SU-DHL-6 (cell line): ENCODE measurements around the gene STARD10.

Source experiments
- H2AFZ ChIP-seq: fragments of 200-600 bp; sonication (generic); 2 replicates; pipeline ENCODE4 v1.6.1; 2014; ENCODE audit warnings: low read depth, mild to moderate bottlenecking, moderate library complexity, mixed read lengths, antibody characterized with exemption, low read length; ENCODE audit not compliant: severe bottlenecking
- H3F3A ChIP-seq: fragments of 200-600 bp; shearing (Covaris generic); 2 replicates; pipeline ENCODE4 v1.6.0; 2016; ENCODE audit warnings: antibody characterized with exemption, mild to moderate bottlenecking; ENCODE audit not compliant: insufficient read depth
- H3K27ac ChIP-seq: fragments of 200-600 bp; sonication (generic); 2 replicates; pipeline ENCODE4 v1.5.1; 2016; ENCODE audit warnings: low read depth, mild to moderate bottlenecking, low read length, moderate library complexity, mixed read lengths
- H3K27me3 ChIP-seq: fragments of 200-600 bp; sonication (generic), shearing (Covaris generic); 2 replicates; pipeline ENCODE4 v1.6.0; 2014; ENCODE audit warnings: mild to moderate bottlenecking, low read length
- H3K36me3 ChIP-seq: fragments of 200-600 bp; sonication (generic); 2 replicates; pipeline ENCODE4 v1.6.1; 2014; ENCODE audit warnings: mild to moderate bottlenecking, low read length, mixed read lengths
- H3K4me2 ChIP-seq: fragments of 300-600, 200-600 bp; shearing (Covaris generic), sonication (generic); 2 replicates; pipeline ENCODE4 v1.6.0; 2014; ENCODE audit warnings: low read length, low read depth, mild to moderate bottlenecking; ENCODE audit not compliant: poor library complexity, severe bottlenecking
- H3K4me3 ChIP-seq: fragments of 200-600 bp; sonication (generic); 2 replicates; pipeline ENCODE4 v1.5.1; 2014; ENCODE audit warnings: antibody characterized with exemption, low read length, mild to moderate bottlenecking, mixed read lengths; ENCODE audit not compliant: insufficient read depth, poor library complexity, severe bottlenecking
- H3K79me2 ChIP-seq: fragments of 200-600 bp; sonication (generic); 2 replicates; pipeline ENCODE4 v1.6.1; 2014; ENCODE audit warnings: mild to moderate bottlenecking, low read length, moderate library complexity; ENCODE audit not compliant: insufficient read depth
- H3K9ac ChIP-seq: fragments of 200-600 bp; sonication (generic); 2 replicates; pipeline ENCODE4 v1.7.0; 2014; ENCODE audit warnings: mild to moderate bottlenecking, low read length
- H3K9me2 ChIP-seq: fragments of 200-600 bp; sonication (generic); replicated peaks from 2 replicates; pipeline ENCODE4 v1.6.1; 2014; ENCODE audit warnings: low read length; ENCODE audit not compliant: insufficient read depth
- H3K9me3 ChIP-seq: fragments of 200-600 bp; sonication (generic); 2 replicates; pipeline ENCODE4 v1.6.1; 2014; ENCODE audit warnings: low read length, mixed read lengths; ENCODE audit not compliant: insufficient read depth
- H4K20me1 ChIP-seq: fragments of 200-600 bp; sonication (generic); 2 replicates; pipeline ENCODE4 v1.6.1; 2014; ENCODE audit warnings: low read depth, mild to moderate bottlenecking, antibody characterized with exemption, low read length, moderate library complexity, mixed read lengths
- EZH2phosphoT487 ChIP-seq: fragments of 200-600 bp; sonication (generic), shearing (Covaris generic); conservative IDR thresholded peaks from 2 replicates; pipeline ENCODE4 v1.6.1; 2018; ENCODE audit warnings: mild to moderate bottlenecking, antibody characterized with exemption, low read length, moderate library complexity, mixed read lengths
- TF ChIP-seq, protein P1 (sequence below): fragments of 200-600 bp; sonication (generic); IDR thresholded peaks from one replicate; pipeline ENCODE4 v1.5.1; 2017; ENCODE audit warnings: antibody characterized with exemption, mild to moderate bottlenecking, low read length, moderate library complexity; ENCODE audit not compliant: insufficient read depth, poor library complexity, severe bottlenecking

The STARD10 gene

DNA sequence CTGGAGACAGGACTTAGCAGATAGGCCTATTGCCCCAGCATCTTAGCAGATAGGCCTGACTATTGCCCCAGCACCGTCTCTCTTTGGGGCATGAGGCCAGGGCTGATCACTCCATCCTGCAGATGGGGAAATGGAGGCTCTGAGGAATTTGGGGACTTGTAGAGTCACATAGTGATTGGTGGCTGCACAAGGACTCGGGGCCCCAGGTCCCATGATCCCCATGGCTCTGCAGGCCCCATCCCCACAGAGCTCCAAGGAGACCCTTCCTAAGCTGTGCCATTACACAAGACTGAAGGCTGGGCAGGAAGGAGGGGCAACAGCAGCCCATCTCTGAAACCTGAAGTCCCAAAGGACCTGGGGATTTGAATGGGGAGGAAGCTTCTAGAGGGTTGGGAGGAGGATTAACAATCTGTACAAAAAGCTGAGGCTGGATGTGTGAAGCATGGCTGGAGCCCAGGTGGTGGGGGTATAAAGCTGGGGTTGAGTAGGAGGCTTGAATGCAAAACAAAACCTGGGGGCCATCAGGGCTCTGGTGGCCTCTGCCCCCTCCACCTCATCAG, 43.2 kb downstream of the STARD10 start:
- H3K4me2 ChIP-seq, result peak overlapping the region; percentile 83
- no peaks in the 10 kb centered on the region for H3F3A ChIP-seq
- no peak overlapping the region for H2AFZ ChIP-seq
- H3K27me3 ChIP-seq, result no peaks in the 10 kb centered on the region
- no peaks in the 10 kb centered on the region for H3K9me2 ChIP-seq
- no peaks in the 10 kb centered on the region for H3K36me3 ChIP-seq
- H4K20me1 ChIP-seq, result no peaks in the 10 kb centered on the region
- no peak overlapping the region for H3K4me3 ChIP-seq
- TF ChIP-seq, protein P1, sequence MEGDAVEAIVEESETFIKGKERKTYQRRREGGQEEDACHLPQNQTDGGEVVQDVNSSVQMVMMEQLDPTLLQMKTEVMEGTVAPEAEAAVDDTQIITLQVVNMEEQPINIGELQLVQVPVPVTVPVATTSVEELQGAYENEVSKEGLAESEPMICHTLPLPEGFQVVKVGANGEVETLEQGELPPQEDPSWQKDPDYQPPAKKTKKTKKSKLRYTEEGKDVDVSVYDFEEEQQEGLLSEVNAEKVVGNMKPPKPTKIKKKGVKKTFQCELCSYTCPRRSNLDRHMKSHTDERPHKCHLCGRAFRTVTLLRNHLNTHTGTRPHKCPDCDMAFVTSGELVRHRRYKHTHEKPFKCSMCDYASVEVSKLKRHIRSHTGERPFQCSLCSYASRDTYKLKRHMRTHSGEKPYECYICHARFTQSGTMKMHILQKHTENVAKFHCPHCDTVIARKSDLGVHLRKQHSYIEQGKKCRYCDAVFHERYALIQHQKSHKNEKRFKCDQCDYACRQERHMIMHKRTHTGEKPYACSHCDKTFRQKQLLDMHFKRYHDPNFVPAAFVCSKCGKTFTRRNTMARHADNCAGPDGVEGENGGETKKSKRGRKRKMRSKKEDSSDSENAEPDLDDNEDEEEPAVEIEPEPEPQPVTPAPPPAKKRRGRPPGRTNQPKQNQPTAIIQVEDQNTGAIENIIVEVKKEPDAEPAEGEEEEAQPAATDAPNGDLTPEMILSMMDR, result no peak
- no peak for TF ChIP-seq EZH2phosphoT487
- H3K79me2 ChIP-seq, result no peaks in the 10 kb centered on the region
- no peak overlapping the region for H3K9ac ChIP-seq
- no peak overlapping the region for H3K27ac ChIP-seq
- no peaks in the 10 kb centered on the region for H3K9me3 ChIP-seq

DNA sequence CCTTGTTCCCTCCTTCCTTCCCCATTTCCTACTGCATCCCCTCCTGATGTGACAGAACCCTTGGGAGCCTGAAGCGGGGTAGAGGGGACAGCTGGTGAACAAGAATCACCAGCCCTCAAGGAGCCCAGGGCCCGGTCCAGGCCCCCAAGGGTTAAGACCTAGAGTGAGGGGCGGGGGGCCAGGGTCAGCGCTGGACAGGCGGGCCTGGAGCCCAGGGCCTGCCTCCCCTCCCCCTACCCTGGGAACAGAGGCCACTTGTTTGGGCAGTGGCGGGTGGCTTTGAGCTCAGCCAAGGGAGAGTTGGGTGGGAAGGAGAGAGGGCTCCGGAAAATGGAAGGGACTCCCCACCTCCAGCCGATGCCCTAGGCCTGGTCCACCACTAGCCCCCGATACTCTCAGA, 43.8 kb downstream of the STARD10 start:
- Histone ChIP-seq H4K20me1 (no peaks in the 10 kb centered on the region), H3F3A (no peaks in the 10 kb centered on the region), H3K36me3 (no peaks in the 10 kb centered on the region), H3K27me3 (no peaks in the 10 kb centered on the region), H3K9me3 (no peaks in the 10 kb centered on the region), H3K9me2 (no peaks in the 10 kb centered on the region), H2AFZ (no peak overlapping the region), H3K4me3 (no peak overlapping the region), H3K79me2 (no peaks in the 10 kb centered on the region), H3K4me2 (no peak overlapping the region), H3K9ac (no peak overlapping the region), H3K27ac (no peak overlapping the region)
- TF ChIP-seq EZH2phosphoT487, result no peak
- TF ChIP-seq, protein P1, result no peak

DNA sequence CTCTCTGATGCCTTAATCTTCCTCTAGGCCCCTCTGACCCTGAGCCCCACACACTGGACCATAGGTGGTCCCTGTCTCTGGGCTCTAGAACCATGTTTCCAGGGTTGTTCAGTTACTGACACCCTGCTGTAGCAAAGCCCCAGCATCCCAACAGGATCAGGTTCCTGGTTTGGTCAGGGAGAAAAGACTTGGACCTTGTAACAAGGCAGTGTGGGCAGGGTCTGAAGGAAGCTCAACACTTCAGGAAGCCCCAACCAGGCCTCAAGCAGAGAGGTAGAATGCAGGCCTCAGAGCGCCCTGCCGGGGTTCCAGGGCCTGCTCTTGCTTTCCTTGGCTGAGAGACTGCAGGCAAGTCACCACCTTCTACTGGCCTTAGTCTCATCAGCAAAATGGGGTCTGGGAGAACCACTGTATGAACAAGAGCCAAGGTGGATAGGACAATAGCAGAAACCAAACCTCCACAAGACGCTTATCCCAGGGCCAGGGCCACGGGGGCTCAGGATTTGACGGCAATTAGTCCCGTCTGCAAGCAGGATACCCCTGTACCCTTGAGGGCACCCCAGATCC, 46.5 kb downstream of the STARD10 start:
- Histone ChIP-seq H3K9ac (no peak overlapping the region), H3K79me2 (no peaks in the 10 kb centered on the region), H4K20me1 (no peaks in the 10 kb centered on the region), H3K27ac (no peak overlapping the region), H3K36me3 (no peaks in the 10 kb centered on the region), H3K9me3 (no peaks in the 10 kb centered on the region), H3K4me2 (no peak overlapping the region), H3F3A (no peaks in the 10 kb centered on the region), H3K27me3 (no peaks in the 10 kb centered on the region), H3K9me2 (no peaks in the 10 kb centered on the region), H2AFZ (no peak overlapping the region), H3K4me3 (no peak overlapping the region)
- TF ChIP-seq EZH2phosphoT487, result no peak
- TF ChIP-seq, protein P1, result no peak
